SJCRH30 (cell line): ENCODE measurements around the gene EREG. TPM values are rescaled to one million over a fixed set of nuclear protein-coding genes. Genes with fewer than 3 reads are reported as not detected.
"Not testable (repeated sequence)": the region's sequence is repeated elsewhere in the genome, so short reads cannot be mapped to it uniquely, and the experiment has no call there.

ENCODE experiments used
- DNase-seq, 2 experiments: peaks; one replicate each; pipeline ENCODE4 v3.0.0-alpha.2; 2015 to 2020
- H3K27ac ChIP-seq: fragments of 250-450 bp; sonication (Bioruptor Pico); 2 replicates; pipeline ENCODE4 v1.5.1; 2020; ENCODE audit warnings: mild to moderate bottlenecking, moderate library complexity
- H3K27me3 ChIP-seq: fragments of 250-450 bp; sonication (Bioruptor Pico); 2 replicates; pipeline ENCODE4 v1.5.1; 2020; ENCODE audit warnings: mild to moderate bottlenecking, moderate library complexity
- H3K36me3 ChIP-seq: fragments of 250-450 bp; sonication (Bioruptor Pico); 2 replicates; pipeline ENCODE4 v1.5.1; 2020; ENCODE audit warnings: mild to moderate bottlenecking, moderate library complexity
- H3K4me1 ChIP-seq: fragments of 250-450 bp; sonication (Bioruptor Pico); 2 replicates; pipeline ENCODE4 v1.5.1; 2020; ENCODE audit warnings: mild to moderate bottlenecking, moderate library complexity
- H3K4me3 ChIP-seq: fragments of 250-450 bp; sonication (Bioruptor Pico); 2 replicates; pipeline ENCODE4 v1.5.1; 2020; ENCODE audit warnings: mild to moderate bottlenecking, moderate library complexity
- H3K9me3 ChIP-seq: fragments of 250-450 bp; sonication (Bioruptor Pico); replicated peaks from 2 replicates; pipeline ENCODE4 v1.5.1; 2020; ENCODE audit warnings: mild to moderate bottlenecking, moderate library complexity
- total RNA-seq: library from RNA; depleted of rRNA; stranded (reverse); fragments of >200 nt; shearing (Covaris generic); gene quantifications from 2 replicates; pipeline ENCODE4 v1.2.3, GENCODE V29; 2014

EREG gene
- total RNA-seq, 1 experiment from 2014 or later, result not detected

GRCh38 chr4:74330295-74330750 lies 34.6 kb upstream of the EREG start:
- no peak overlapping the region for H3K4me3 ChIP-seq
- peaks cover 3% of the 10 kb centered on the region; the same call in 1 of the 2 replicates for H3K4me1 ChIP-seq
- peaks cover 3% of the 10 kb centered on the region; the same call in 1 of the 2 replicates for H3K27me3 ChIP-seq
- H3K36me3 ChIP-seq, result no peaks in the 10 kb centered on the region
- H3K9me3 ChIP-seq, result 0 out of 2 replicates have a peak, but pooled peaks cover 2% of the 10 kb centered on the region
- no peak overlapping the region for H3K27ac ChIP-seq
- DNase-seq, result peak in 1 of 2 experiments; percentile 10

GRCh38 chr4:74331252-74331651 lies 33.7 kb upstream of the EREG start:
- 0 out of 2 replicates have a peak, but pooled peaks cover 2% of the 10 kb centered on the region for H3K9me3 ChIP-seq
- H3K36me3 ChIP-seq, result no peaks in the 10 kb centered on the region
- H3K27me3 ChIP-seq, result peaks cover 3% of the 10 kb centered on the region; the same call in 1 of the 2 replicates
- H3K27ac ChIP-seq, result no peak overlapping the region
- H3K4me1 ChIP-seq, result peaks cover 3% of the 10 kb centered on the region; the same call in 1 of the 2 replicates
- H3K4me3 ChIP-seq, result no peak overlapping the region
- DNase-seq, result no peak

GRCh38 chr4:74331944-74332343 lies 33.0 kb upstream of the EREG start:
- H3K9me3 ChIP-seq, result 0 out of 2 replicates have a peak, but pooled peaks cover 2% of the 10 kb centered on the region
- H3K4me1 ChIP-seq, result peaks cover 3% of the 10 kb centered on the region; the same call in 1 of the 2 replicates
- H3K27me3 ChIP-seq, result peaks cover 3% of the 10 kb centered on the region; the same call in 1 of the 2 replicates
- no peak overlapping the region for H3K4me3 ChIP-seq
- DNase-seq, result no peak
- no peaks in the 10 kb centered on the region for H3K36me3 ChIP-seq
- H3K27ac ChIP-seq, result no peak overlapping the region

- Histone ChIP-seq H3K27me3 (peaks cover 3% of the 10 kb centered on the region; the same call in 1 of the 2 replicates), H3K36me3 (no peaks in the 10 kb centered on the region), H3K4me1 (peaks cover 3% of the 10 kb centered on the region; the same call in 1 of the 2 replicates), H3K27ac (no peak overlapping the region), H3K4me3 (no peak overlapping the region), H3K9me3 (0 out of 2 replicates have a peak, but pooled peaks cover 2% of the 10 kb centered on the region)
- DNase-seq, result no peak
These were observed 30.3 kb upstream of the EREG start for GRCh38 chr4:74334636-74335035.

- no peak for DNase-seq
- Histone ChIP-seq H3K27me3 (peaks cover 3% of the 10 kb centered on the region; the same call in 1 of the 2 replicates), H3K27ac (no peak overlapping the region), H3K9me3 (no peaks in the 10 kb centered on the region), H3K4me3 (no peak overlapping the region), H3K4me1 (no peaks in the 10 kb centered on the region), H3K36me3 (no peaks in the 10 kb centered on the region)
These were observed 29.5 kb upstream of the EREG start for GRCh38 chr4:74335341-74336021.

- Histone ChIP-seq H3K27ac (no peak overlapping the region), H3K9me3 (no peaks in the 10 kb centered on the region), H3K4me1 (no peaks in the 10 kb centered on the region), H3K27me3 (no peaks in the 10 kb centered on the region), H3K36me3 (no peaks in the 10 kb centered on the region), H3K4me3 (no peak overlapping the region)
- no peak for DNase-seq
These were observed 26.1 kb upstream of the EREG start for GRCh38 chr4:74338792-74339333.

GRCh38 chr4:74339501-74339900 lies 25.4 kb upstream of the EREG start:
- H3K27ac ChIP-seq, result no peak overlapping the region
- H3K27me3 ChIP-seq, result no peaks in the 10 kb centered on the region
- no peak for DNase-seq
- H3K36me3 ChIP-seq, result no peaks in the 10 kb centered on the region
- no peak overlapping the region for H3K4me3 ChIP-seq
- H3K4me1 ChIP-seq, result no peaks in the 10 kb centered on the region
- no peaks in the 10 kb centered on the region for H3K9me3 ChIP-seq

- not testable (repeated sequence) for H3K27ac ChIP-seq, H3K36me3 ChIP-seq, H3K4me3 ChIP-seq, H3K4me1 ChIP-seq, H3K27me3 ChIP-seq, DNase-seq, H3K9me3 ChIP-seq
These were observed 24.5 kb upstream of the EREG start for GRCh38 chr4:74340421-74340820.

- H3K27ac ChIP-seq, result no peak overlapping the region
- no peak overlapping the region for H3K4me3 ChIP-seq
- no peaks in the 10 kb centered on the region for H3K36me3 ChIP-seq
- H3K27me3 ChIP-seq, result no peaks in the 10 kb centered on the region
- no peak for DNase-seq
- no peaks in the 10 kb centered on the region for H3K9me3 ChIP-seq
- no peaks in the 10 kb centered on the region for H3K4me1 ChIP-seq
These were observed 20.9 kb upstream of the EREG start for GRCh38 chr4:74344031-74344430.

- Histone ChIP-seq H3K9me3 (no peaks in the 10 kb centered on the region), H3K4me3 (no peak overlapping the region), H3K27ac (no peak overlapping the region), H3K36me3 (no peaks in the 10 kb centered on the region), H3K27me3 (no peaks in the 10 kb centered on the region), H3K4me1 (no peaks in the 10 kb centered on the region)
- no peak for DNase-seq
These were observed 11.1 kb upstream of the EREG start for GRCh38 chr4:74353858-74354257.

- Histone ChIP-seq H3K27ac (no peak overlapping the region), H3K27me3 (no peaks in the 10 kb centered on the region), H3K9me3 (no peaks in the 10 kb centered on the region), H3K36me3 (no peaks in the 10 kb centered on the region), H3K4me3 (no peak overlapping the region), H3K4me1 (no peaks in the 10 kb centered on the region)
- no peak for DNase-seq
These were observed 7.0 kb upstream of the EREG start for GRCh38 chr4:74357965-74358364.

- no peaks in the 10 kb centered on the region for H3K27me3 ChIP-seq
- H3K4me1 ChIP-seq, result no peaks in the 10 kb centered on the region
- H3K36me3 ChIP-seq, result no peaks in the 10 kb centered on the region
- no peaks in the 10 kb centered on the region for H3K9me3 ChIP-seq
- no peak overlapping the region for H3K27ac ChIP-seq
- no peak for DNase-seq
- no peak overlapping the region for H3K4me3 ChIP-seq
These were observed 3.3 kb upstream of the EREG start for GRCh38 chr4:74361671-74362070.

GRCh38 chr4:74362347-74362746 lies 2.6 kb upstream of the EREG start:
- no peak overlapping the region for H3K27ac ChIP-seq
- H3K27me3 ChIP-seq, result no peaks in the 10 kb centered on the region
- no peaks in the 10 kb centered on the region for H3K4me1 ChIP-seq
- H3K9me3 ChIP-seq, result no peaks in the 10 kb centered on the region
- no peaks in the 10 kb centered on the region for H3K36me3 ChIP-seq
- no peak for DNase-seq
- H3K4me3 ChIP-seq, result no peak overlapping the region

GRCh38 chr4:74364256-74364651 lies 691 bp upstream of the EREG start:
- Histone ChIP-seq H3K36me3 (no peaks in the 10 kb centered on the region), H3K27me3 (no peaks in the 10 kb centered on the region), H3K27ac (no peak overlapping the region), H3K4me3 (no peak overlapping the region), H3K4me1 (no peaks in the 10 kb centered on the region), H3K9me3 (no peaks in the 10 kb centered on the region)
- no peak for DNase-seq

GRCh38 chr4:74365761-74366160 lies 816 bp downstream of the EREG start:
- no peak overlapping the region for H3K4me3 ChIP-seq
- no peaks in the 10 kb centered on the region for H3K9me3 ChIP-seq
- H3K36me3 ChIP-seq, result no peaks in the 10 kb centered on the region
- H3K27ac ChIP-seq, result no peak overlapping the region
- H3K4me1 ChIP-seq, result no peaks in the 10 kb centered on the region
- DNase-seq, result peak in 1 of 2 experiments; percentile 10
- no peaks in the 10 kb centered on the region for H3K27me3 ChIP-seq
